GM12874 (cell line): ENCODE measurements around the gene DNM3.

ENCODE experiments used
- TF ChIP-seq, protein P1 (sequence below): IDR thresholded peaks from 2 replicates; pipeline ENCODE4 v1.5.1; 2011; ENCODE audit warnings: low read depth, mild to moderate bottlenecking, control low read depth, low read length, moderate library complexity; ENCODE audit not compliant: insufficient read depth

The DNM3 gene

DNA sequence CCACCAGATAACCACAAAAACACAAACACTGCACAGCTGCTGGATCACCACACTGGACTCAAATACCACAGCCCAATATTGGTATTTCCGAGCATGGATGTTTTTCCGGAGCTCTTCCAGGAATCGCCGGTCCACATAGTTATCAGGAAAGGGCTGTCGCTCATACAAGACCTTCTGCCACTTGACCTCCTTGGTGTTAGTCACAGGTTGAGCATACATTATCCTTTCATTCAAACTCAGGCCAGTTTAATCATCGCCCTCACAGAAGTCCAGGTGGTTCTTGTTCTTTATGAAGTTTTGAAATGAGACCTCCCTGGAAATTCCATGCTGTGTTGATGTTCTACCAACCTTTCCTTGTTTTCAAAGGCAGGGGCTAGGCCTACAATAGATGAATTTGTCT lies 601.1 kb downstream of the DNM3 start:
- TF ChIP-seq, protein P1, sequence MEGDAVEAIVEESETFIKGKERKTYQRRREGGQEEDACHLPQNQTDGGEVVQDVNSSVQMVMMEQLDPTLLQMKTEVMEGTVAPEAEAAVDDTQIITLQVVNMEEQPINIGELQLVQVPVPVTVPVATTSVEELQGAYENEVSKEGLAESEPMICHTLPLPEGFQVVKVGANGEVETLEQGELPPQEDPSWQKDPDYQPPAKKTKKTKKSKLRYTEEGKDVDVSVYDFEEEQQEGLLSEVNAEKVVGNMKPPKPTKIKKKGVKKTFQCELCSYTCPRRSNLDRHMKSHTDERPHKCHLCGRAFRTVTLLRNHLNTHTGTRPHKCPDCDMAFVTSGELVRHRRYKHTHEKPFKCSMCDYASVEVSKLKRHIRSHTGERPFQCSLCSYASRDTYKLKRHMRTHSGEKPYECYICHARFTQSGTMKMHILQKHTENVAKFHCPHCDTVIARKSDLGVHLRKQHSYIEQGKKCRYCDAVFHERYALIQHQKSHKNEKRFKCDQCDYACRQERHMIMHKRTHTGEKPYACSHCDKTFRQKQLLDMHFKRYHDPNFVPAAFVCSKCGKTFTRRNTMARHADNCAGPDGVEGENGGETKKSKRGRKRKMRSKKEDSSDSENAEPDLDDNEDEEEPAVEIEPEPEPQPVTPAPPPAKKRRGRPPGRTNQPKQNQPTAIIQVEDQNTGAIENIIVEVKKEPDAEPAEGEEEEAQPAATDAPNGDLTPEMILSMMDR: no peak

DNA sequence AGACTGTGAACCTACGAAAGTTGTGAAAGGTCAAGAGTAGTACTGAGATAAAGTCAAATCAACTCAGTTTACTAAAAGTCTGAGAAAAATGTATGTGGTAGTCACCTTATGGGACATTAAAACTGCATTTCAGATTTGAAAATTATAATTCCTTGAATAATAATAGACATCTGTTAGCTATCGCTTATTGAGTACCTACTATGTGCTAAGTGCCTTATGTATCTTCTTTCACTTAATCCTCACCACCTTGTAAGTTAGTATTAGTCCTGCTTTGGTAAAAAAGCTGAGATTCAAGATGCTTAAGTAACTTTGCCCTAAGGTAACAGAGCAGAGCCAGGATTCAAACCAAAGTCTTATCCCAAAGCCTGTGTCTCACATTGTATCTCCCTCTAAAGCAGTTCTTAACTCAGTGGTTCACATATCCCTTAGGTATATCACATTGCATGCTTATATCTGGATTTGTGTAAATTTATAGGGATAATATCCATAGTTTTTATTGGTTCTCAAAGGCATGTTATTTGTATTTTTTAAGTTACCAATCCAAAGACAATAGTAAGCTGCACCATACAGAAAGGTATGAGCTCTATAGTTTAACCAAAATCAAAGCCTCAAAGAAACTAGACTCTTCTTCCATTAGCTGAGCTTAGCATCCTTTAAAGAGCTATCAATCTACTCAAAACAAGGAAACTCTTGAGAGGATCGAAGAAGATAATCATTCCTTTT lies 601.7 kb downstream of the DNM3 start:
- TF ChIP-seq, protein P1: no peak

DNA sequence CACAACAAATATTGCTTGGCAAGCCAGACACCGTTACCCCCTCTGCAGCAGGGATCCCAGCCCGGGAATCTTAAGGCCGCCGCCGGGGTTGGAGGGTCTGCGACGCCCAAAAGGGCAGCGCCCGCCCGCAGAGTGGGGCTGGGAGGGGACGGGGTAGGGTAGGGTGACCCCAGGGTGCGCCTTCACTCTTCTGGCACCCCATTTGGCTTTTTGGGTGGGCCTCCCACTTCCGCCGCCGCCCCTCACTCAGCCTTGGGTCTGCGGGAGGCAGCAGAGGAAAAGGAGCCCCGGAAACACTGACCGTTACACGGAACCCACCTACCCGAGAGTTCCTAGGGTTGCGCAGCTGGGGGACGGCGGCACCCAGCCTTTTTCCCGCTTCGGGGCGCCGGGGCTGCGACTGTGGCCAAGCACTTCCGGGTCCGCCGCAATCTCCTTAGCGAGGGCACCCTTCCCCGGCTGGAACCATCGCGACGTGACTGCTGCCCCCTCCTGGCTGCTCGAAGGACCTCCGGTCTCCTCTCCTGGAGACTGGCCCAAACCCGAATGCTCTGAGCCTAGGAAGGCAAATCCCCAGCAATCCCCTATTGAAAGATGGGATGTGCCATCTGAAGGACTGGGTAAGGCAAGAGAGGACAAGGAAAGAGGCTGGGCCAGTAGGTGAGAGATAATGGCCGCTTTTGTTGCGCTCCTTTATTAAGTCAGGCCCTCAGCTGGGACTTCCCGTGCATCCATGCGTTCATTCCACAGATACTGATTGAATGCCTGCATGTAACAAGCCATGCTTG lies 602.6 kb downstream of the DNM3 start, which contains the start of gene PIGC:
Gene PIGC, minus strand, starts transcription at position 404 of the 788 bp plus-strand sequence. CDS start 1,447 bp downstream, outside the sequence.
- TF ChIP-seq, protein P1: peak; percentile 91

DNA sequence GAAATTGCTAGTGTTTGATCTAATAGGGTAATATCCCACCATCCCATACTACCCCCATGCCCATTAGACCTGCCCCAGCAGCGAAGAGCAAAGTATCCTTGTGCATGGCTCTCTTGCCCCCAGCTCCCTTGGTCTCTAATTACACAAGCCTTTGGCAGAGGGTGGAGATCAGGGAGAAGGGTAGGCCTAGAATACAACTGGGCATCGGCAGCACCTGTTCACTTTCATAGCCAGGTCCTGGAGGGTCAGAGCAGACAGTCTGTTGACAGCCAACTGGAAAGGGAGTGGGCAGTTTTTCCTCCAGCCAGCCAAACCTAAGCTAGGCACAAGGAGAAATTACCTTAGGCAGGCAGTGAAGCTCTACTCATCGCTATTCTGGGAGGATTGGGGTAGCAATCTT lies 605.2 kb downstream of the DNM3 start:
- TF ChIP-seq, protein P1: no peak

DNA sequence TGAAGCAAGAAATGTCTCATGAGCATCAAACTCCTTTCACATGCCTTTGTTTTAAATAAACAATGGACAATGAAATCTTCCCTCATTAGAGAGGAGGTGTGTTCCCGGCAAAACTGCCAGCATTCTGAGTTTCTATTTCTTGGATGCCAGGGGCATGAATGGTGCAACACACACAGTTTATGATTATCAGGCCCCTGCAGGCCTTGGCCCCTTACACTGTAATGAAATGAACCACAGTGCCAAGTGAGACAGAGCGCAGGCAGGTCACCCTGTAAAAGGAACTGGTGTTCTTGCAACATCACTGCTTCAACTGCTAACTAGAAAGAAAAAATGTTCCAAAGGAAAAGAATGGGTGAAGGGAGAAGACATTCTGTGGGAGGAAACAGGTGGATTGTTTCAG lies 606.3 kb downstream of the DNM3 start:
- TF ChIP-seq, protein P1: no peak

DNA sequence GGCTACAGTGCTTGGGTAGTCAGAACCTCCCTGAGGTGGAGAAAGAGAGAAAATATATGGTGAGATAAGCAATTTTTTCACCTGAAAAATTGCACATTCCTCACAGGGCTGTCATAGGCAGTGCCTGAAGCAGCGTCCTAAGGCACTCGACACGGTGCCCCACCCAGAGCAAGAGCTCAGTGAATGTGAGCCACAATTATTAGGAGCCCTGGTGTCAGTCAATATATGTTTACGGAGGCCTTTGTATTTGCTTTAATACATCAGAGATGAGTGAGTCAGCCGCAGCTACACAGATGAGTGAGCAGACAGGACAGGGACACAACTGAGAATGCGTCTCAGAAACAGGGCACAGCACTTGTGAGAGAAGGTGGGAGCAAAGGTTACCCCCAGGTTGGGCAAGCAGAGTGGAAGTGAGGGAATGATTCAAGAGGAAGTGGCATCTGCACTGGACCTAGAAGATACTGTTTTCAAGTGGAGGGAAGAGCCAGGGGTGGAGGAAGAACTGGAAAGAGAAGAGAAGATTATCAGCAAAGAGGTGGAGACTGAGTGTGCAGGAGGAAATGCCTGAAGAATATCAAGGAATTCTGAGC lies 607.8 kb downstream of the DNM3 start:
- TF ChIP-seq, protein P1: no peak
